ENCODE measurements around the gene SYCP2. TPM values are rescaled to one million over a fixed set of nuclear protein-coding genes. Genes with fewer than 3 reads are reported as not detected.

The SYCP2 gene
- polyA plus RNA-seq, 1 experiment: 0.24 TPM

- CTCF ChIA-PET: no interaction called here
Observed at GRCh38 chr20:59912609-59913008, 20.8 kb downstream of the SYCP2 start.

GRCh38 chr20:59911041-59911440 is 22.4 kb downstream of the SYCP2 start:
- Histone ChIP-seq H3K27me3 (ENCODE audit: control insufficient read depth, insufficient read depth, low read length) (no peaks in the 10 kb centered on the region), H3K27ac (ENCODE audit: low read depth, low read length) (no peak overlapping the region), H3K4me3 (ENCODE audit: low read depth, low read length) (no peak overlapping the region), H3K9me3 (ENCODE audit: control insufficient read depth, insufficient read depth, low read length) (no peaks in the 10 kb centered on the region)
- TF ChIP-seq, protein P1, sequence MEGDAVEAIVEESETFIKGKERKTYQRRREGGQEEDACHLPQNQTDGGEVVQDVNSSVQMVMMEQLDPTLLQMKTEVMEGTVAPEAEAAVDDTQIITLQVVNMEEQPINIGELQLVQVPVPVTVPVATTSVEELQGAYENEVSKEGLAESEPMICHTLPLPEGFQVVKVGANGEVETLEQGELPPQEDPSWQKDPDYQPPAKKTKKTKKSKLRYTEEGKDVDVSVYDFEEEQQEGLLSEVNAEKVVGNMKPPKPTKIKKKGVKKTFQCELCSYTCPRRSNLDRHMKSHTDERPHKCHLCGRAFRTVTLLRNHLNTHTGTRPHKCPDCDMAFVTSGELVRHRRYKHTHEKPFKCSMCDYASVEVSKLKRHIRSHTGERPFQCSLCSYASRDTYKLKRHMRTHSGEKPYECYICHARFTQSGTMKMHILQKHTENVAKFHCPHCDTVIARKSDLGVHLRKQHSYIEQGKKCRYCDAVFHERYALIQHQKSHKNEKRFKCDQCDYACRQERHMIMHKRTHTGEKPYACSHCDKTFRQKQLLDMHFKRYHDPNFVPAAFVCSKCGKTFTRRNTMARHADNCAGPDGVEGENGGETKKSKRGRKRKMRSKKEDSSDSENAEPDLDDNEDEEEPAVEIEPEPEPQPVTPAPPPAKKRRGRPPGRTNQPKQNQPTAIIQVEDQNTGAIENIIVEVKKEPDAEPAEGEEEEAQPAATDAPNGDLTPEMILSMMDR (IDR thresholded peaks at IDR 0.05; ENCODE audit: low read depth, low read length): no peak
- no peak for DNase-seq (ENCODE audit: low read depth, low spot score)
- ChIA-PET CTCF (no interaction called here), POLR2A (no interaction called here)

More at GRCh38 chr20:59912609-59913008, 20.8 kb downstream of the SYCP2 start:
- no peak for DNase-seq (ENCODE audit: low read depth, low spot score)
- no peaks in the 10 kb centered on the region for H3K27me3 ChIP-seq (ENCODE audit: control insufficient read depth, insufficient read depth, low read length)
- no peaks in the 10 kb centered on the region for H3K9me3 ChIP-seq (ENCODE audit: control insufficient read depth, insufficient read depth, low read length)
- POLR2A ChIA-PET: no interaction called here
- H3K4me3 ChIP-seq (ENCODE audit: low read depth, low read length): no peak overlapping the region
- no peak overlapping the region for H3K27ac ChIP-seq (ENCODE audit: low read depth, low read length)
- TF ChIP-seq, protein P1 (IDR thresholded peaks at IDR 0.05; ENCODE audit: low read depth, low read length): no peak

- TF ChIP-seq, protein P1 (IDR thresholded peaks at IDR 0.05; ENCODE audit: low read depth, low read length): no peak
- CTCF ChIA-PET: interaction anchor here (1.1 to 1.4 kb wide), 2 partner anchors 59 to 60 kb away, joined by 3 read pairs; no protein-coding TSS in a partner anchor
Observed at GRCh38 chr20:59908855-59909254, 24.6 kb downstream of the SYCP2 start.

GRCh38 chr20:59903621-59904020 is 29.8 kb downstream of the SYCP2 start:
- H3K27ac ChIP-seq (ENCODE audit: low read depth, low read length): no peak overlapping the region
- no peak for DNase-seq (ENCODE audit: low read depth, low spot score)
- TF ChIP-seq, protein P1 (IDR thresholded peaks at IDR 0.05; ENCODE audit: low read depth, low read length): no peak
- H3K4me3 ChIP-seq (ENCODE audit: low read depth, low read length): no peak overlapping the region
- CTCF ChIA-PET: interaction anchor here (3.4 kb wide), 1 partner anchor 31 kb away, joined by 11 read pairs; no protein-coding TSS in a partner anchor
- H3K27me3 ChIP-seq (ENCODE audit: control insufficient read depth, insufficient read depth, low read length): no peaks in the 10 kb centered on the region
- H3K9me3 ChIP-seq (ENCODE audit: control insufficient read depth, insufficient read depth, low read length): no peaks in the 10 kb centered on the region
- POLR2A ChIA-PET: no interaction called here

More at GRCh38 chr20:59908855-59909254, 24.6 kb downstream of the SYCP2 start:
- POLR2A ChIA-PET: no interaction called here
- no peaks in the 10 kb centered on the region for H3K27me3 ChIP-seq (ENCODE audit: control insufficient read depth, insufficient read depth, low read length)
- no peak for DNase-seq (ENCODE audit: low read depth, low spot score)
- no peak overlapping the region for H3K27ac ChIP-seq (ENCODE audit: low read depth, low read length)
- no peak overlapping the region for H3K4me3 ChIP-seq (ENCODE audit: low read depth, low read length)
- no peaks in the 10 kb centered on the region for H3K9me3 ChIP-seq (ENCODE audit: control insufficient read depth, insufficient read depth, low read length)

DNA sequence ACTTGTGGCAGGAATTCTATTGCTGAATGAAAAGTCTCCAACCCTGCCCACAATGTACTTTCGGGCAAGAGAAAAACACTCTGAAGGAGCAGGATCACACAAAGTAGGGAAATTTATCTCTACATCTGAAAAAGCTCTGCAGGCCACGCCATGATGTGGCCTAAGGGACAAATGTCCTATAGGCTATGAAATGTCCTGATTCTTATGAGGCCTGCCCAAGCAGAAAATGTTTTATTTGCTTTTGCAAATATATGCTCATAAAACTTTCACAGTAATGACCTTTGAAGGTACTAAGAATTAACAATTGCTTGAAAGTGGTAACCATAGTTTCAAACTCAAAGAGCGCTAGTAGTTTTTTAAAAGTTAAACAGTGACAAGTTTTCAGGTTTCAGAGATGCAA is 31.0 kb downstream of the SYCP2 start:
- Histone ChIP-seq H3K27ac (ENCODE audit: low read depth, low read length) (no peak overlapping the region), H3K4me3 (ENCODE audit: low read depth, low read length) (no peak overlapping the region), H3K9me3 (ENCODE audit: control insufficient read depth, insufficient read depth, low read length) (no peaks in the 10 kb centered on the region), H3K27me3 (ENCODE audit: control insufficient read depth, insufficient read depth, low read length) (no peaks in the 10 kb centered on the region)
- DNase-seq (ENCODE audit: low read depth, low spot score): no peak
- TF ChIP-seq, protein P1 (IDR thresholded peaks at IDR 0.05; ENCODE audit: low read depth, low read length): no peak
- POLR2A ChIA-PET: no interaction called here
- CTCF ChIA-PET: interaction anchor here (1.3 to 3.4 kb wide), 2 partner anchors 32 to 53 kb away, joined by 5 to 11 read pairs; no protein-coding TSS in a partner anchor

Data from AG04450 (cell line).